Cardiac septum (tissue), 1 donor: ENCODE data around the gene LEPROT. TPM values are rescaled to one million over a fixed set of nuclear protein-coding genes. Genes with fewer than 3 reads are reported as not detected.

Experiments used
- DNase-seq: peaks from one replicate; pipeline ENCODE4 v3.0.0-alpha.2; 2020; ENCODE audit warnings: low spot score
- intact Hi-C: fragments of 100-400 bp; cut with DNase I; formaldehyde crosslinking; loops from one replicate; pipeline ENCODE4 v1.14.0; 2022
- total RNA-seq: library from RNA; stranded (reverse); fragmentation: NEBNext Ultra II Directional; extraction: Animal tissue kit (Norgen Biotek cat#: 25700); gene quantifications from one replicate; pipeline ENCODE4 v1.2.1, GENCODE V29; 2021
- donor health status: DM: no; HTN: no; CAD: no.

The LEPROT gene
- total RNA-seq, 1 donor from 2014 or later, result 54.9 TPM

- DNase-seq, result no peak
- intact Hi-C loops, result no loop called here
These were observed 48.8 kb downstream of the LEPROT start for GRCh38 chr1:65469126-65469888.

- DNase-seq, result no peak
These were observed 49.4 kb downstream of the LEPROT start for GRCh38 chr1:65469889-65470340.

GRCh38 chr1:65470766-65471165, 50.3 kb downstream of the LEPROT start:
- intact Hi-C loops, result no loop called here
- no peak for DNase-seq

More at GRCh38 chr1:65469889-65470340, 49.4 kb downstream of the LEPROT start:
- intact Hi-C loops, result no loop called here

- DNase-seq, result no peak
- intact Hi-C loops, result no loop called here
These were observed 50.9 kb downstream of the LEPROT start for GRCh38 chr1:65471213-65471833.

GRCh38 chr1:65471861-65472332, 51.4 kb downstream of the LEPROT start:
- intact Hi-C loops, result no loop called here

GRCh38 chr1:65476327-65476726, 55.9 kb downstream of the LEPROT start:
- no peak for DNase-seq
- intact Hi-C loops, result no loop called here

More at GRCh38 chr1:65471861-65472332, 51.4 kb downstream of the LEPROT start:
- DNase-seq, result no peak

GRCh38 chr1:65477414-65478378, 57.2 kb downstream of the LEPROT start:
- intact Hi-C loops, result no loop called here
- DNase-seq, result no peak

GRCh38 chr1:65478379-65479026, 58.0 kb downstream of the LEPROT start:
- intact Hi-C loops, result no loop called here
- DNase-seq, result no peak

- no peak for DNase-seq
- intact Hi-C loops, result no loop called here
These were observed 59.2 kb downstream of the LEPROT start for GRCh38 chr1:65479554-65480204.

- no peak for DNase-seq
- intact Hi-C loops, result no loop called here
These were observed 60.4 kb downstream of the LEPROT start for GRCh38 chr1:65480684-65481405.

- DNase-seq, result no peak
- intact Hi-C loops, result no loop called here
These were observed 63.7 kb downstream of the LEPROT start for GRCh38 chr1:65483993-65484754.

Other genes starting within 250 kb of the LEPROT start
- gene DNAJC6, start 111.1 kb upstream of the LEPROT start, total RNA-seq, result 6.5 TPM
- 8.0 TPM for gene LEPR, start within 50 bp of the LEPROT start, total RNA-seq